MCF 10A (cell line): ENCODE measurements around the gene RELT. TPM values are rescaled to one million over a fixed set of nuclear protein-coding genes. Genes with fewer than 3 reads are reported as not detected.

Experiments used
- Bru-seq: library from RNA; stranded (reverse); fragments of 400-500 nt; gene quantifications from one replicate; lab custom pipeline; 2021; lab: Mats Ljungman, UMichigan
- BruChase-seq, 2 experiments: library from RNA; stranded (reverse); fragments of 400-500 nt; gene quantifications; one replicate each; lab custom pipeline; 2021; lab: Mats Ljungman, UMichigan
- BruUV-seq: library from RNA; stranded (reverse); fragments of 400-500 nt; replicated peaks from 2 replicates; lab custom pipeline; 2021; lab: Mats Ljungman, UMichigan
- CTCF ChIA-PET: fragments of 300-600 bp; sonication (Branson Sonifier 250); formaldehyde crosslinking; extraction: SDS; loops from one replicate; lab custom pipeline; 2021; ENCODE audit warnings: antibody characterized with exemption, inconsistent platforms; lab: Yijun Ruan, JAX
- POLR2A ChIA-PET: fragments of 300-600, 350-650 bp; sonication (Branson Sonifier 250); formaldehyde crosslinking; extraction: SDS; loops from one replicate; lab custom pipeline; 2020; ENCODE audit warnings: antibody characterized with exemption, inconsistent platforms; lab: Yijun Ruan, JAX
- DNase-seq: peaks from one replicate; pipeline ENCODE4 v3.0.0-alpha.2; 2018; ENCODE audit not compliant: unreplicated experiment
- H3K27ac Mint-ChIP-seq: one replicate; pipeline ENCODE4 v1.8.0; 2022; ENCODE audit warnings: mild to moderate bottlenecking, low read depth, mixed read lengths; ENCODE audit not compliant: unreplicated experiment
- H3K27me3 Mint-ChIP-seq: one replicate; pipeline ENCODE4 v1.8.0; 2022; ENCODE audit warnings: mixed read lengths; ENCODE audit not compliant: insufficient read depth, unreplicated experiment
- H3K36me3 Mint-ChIP-seq: one replicate; pipeline ENCODE4 v1.8.0; 2022; ENCODE audit warnings: mild to moderate bottlenecking, moderate library complexity, mixed read lengths; ENCODE audit not compliant: insufficient read depth, unreplicated experiment
- H3K4me1 Mint-ChIP-seq: one replicate; pipeline ENCODE4 v1.8.0; 2022; ENCODE audit warnings: mixed read lengths; ENCODE audit not compliant: insufficient read depth, unreplicated experiment
- H3K4me3 Mint-ChIP-seq: one replicate; pipeline ENCODE4 v1.8.0; 2022; ENCODE audit warnings: mild to moderate bottlenecking, moderate library complexity, mixed read lengths; ENCODE audit not compliant: unreplicated experiment
- H3K9me3 Mint-ChIP-seq: one replicate; pipeline ENCODE4 v1.8.0; 2022; ENCODE audit warnings: mixed read lengths; ENCODE audit not compliant: unreplicated experiment
- CTCF ChIP-seq: fragments of 200-600 bp; IDR thresholded peaks from one replicate; pipeline ENCODE4 v1.8.0; 2022; ENCODE audit warnings: antibody characterized with exemption, mild to moderate bottlenecking; ENCODE audit not compliant: unreplicated experiment
- intact Hi-C: fragments of 100-400 bp; cut with micrococcal nuclease; formaldehyde crosslinking; loops from 2 replicates; pipeline ENCODE4 v1.14.1; 2022
- long read RNA-seq: library from polyadenylated mRNA; stranded (forward); transcript quantifications from one replicate; pipeline ENCODE4 v2.0.0, GENCODE V29; 2022
- total RNA-seq: library from RNA; stranded (reverse); gene quantifications from 2 replicates; pipeline ENCODE4 v1.2.3, GENCODE V29; 2022

The RELT gene
- 5.8 and 8.4 TPM in 2 replicates for total RNA-seq
- Bru-seq, nascent RNA = percentile 50 among the genes with signal in this experiment
- percentile 47 among the genes with signal in this experiment for BruChase-seq, experiment 1, labeled RNA remaining after a 6-hour chase
- BruChase-seq, experiment 2, labeled RNA remaining after a 2-hour chase = percentile 59 among the genes with signal in this experiment
- long read RNA-seq, transcript RELT-201 (11 exons, 3,535 nt) = major isoform, 11 of 17 reads
- long read RNA-seq, partial matches to known transcripts = 1 of 17 reads
- long read RNA-seq, other reads (novel, unspliced or antisense) = 5 of 17 reads

- DNase-seq = peak; percentile 88
- Mint-ChIP-seq H3K9me3 (no peaks in the 10 kb centered on the region), H3K4me1 (peaks cover 18% of the 10 kb centered on the region), H3K27me3 (no peaks in the 10 kb centered on the region), H3K4me3 (peak within 1 kb of the TSS; percentile 80), H3K36me3 (no peaks in the 10 kb centered on the region), H3K27ac (peak within 1 kb of the TSS; percentile 29)
- intact Hi-C loops = no loop called here
- ChIA-PET POLR2A (interaction anchor here (1.1 to 2.5 kb wide), 2 partner anchors 25 to 68 kb away, joined by 3 to 15 read pairs; partner anchors contain the start of gene ARHGEF17), CTCF (interaction anchor here (0.5 to 0.7 kb wide), 3 partner anchors 257 to 1789 kb away, joined by 3 read pairs; no protein-coding TSS in a partner anchor)
- no TSS peak for BruUV-seq
- peak; percentile 90 for TF ChIP-seq CTCF
Measured at GRCh38 chr11:73376160-73376802, at the start of gene RELT. Gene RELT, plus strand, starts transcription at chr11:73376399. Its CDS starts 12,738 bp downstream, at chr11:73389137.

- no peak overlapping the region for H3K27ac Mint-ChIP-seq
- peaks cover 9% of the 10 kb centered on the region for H3K4me1 Mint-ChIP-seq
- TF ChIP-seq CTCF = no peak
- CTCF ChIA-PET = interaction anchor here (1.2 to 3.9 kb wide), 4 partner anchors 8 to 25 kb away, joined by 7 to 25 read pairs (median 8); partner anchors contain the start of gene ARHGEF17
- POLR2A ChIA-PET = interaction anchor here (0.8 to 2.1 kb wide), 2 partner anchors 18 to 19 kb away, joined by 3 to 9 read pairs; partner anchors contain the start of gene ARHGEF17
- no peaks in the 10 kb centered on the region for H3K27me3 Mint-ChIP-seq
- BruUV-seq = no TSS peak
- DNase-seq = peak; percentile 53
- H3K9me3 Mint-ChIP-seq = no peaks in the 10 kb centered on the region
- intact Hi-C loops = no loop called here
- no peak overlapping the region for H3K4me3 Mint-ChIP-seq
- H3K36me3 Mint-ChIP-seq = peaks cover 15% of the 10 kb centered on the region
Measured at GRCh38 chr11:73326929-73327811, 49.0 kb upstream of the RELT start.

- Mint-ChIP-seq H3K27me3 (no peaks in the 10 kb centered on the region), H3K4me3 (no peak overlapping the region), H3K9me3 (no peaks in the 10 kb centered on the region), H3K36me3 (peaks cover 15% of the 10 kb centered on the region), H3K4me1 (peaks cover 9% of the 10 kb centered on the region), H3K27ac (peak overlapping the region; percentile 54)
- ChIA-PET CTCF (interaction anchor here (0.5 to 3.9 kb wide), 4 partner anchors 8 to 25 kb away, joined by 3 to 25 read pairs (median 7); partner anchors contain the start of gene ARHGEF17), POLR2A (interaction anchor here (0.7 to 2.1 kb wide), 4 partner anchors 14 to 20 kb away, joined by 3 to 9 read pairs (median 4); partner anchors contain the start of gene ARHGEF17)
- BruUV-seq = no TSS peak
- TF ChIP-seq CTCF = no peak
- DNase-seq = no peak
- intact Hi-C loops = no loop called here
Measured at GRCh38 chr11:73327812-73328364, 48.3 kb upstream of the RELT start.
